Stimulated activated naive CD8-positive, alpha-beta T cell treated with anti-CD3 and anti-CD28 coated beads, Interleukin-15, amount 100 ng/mL, for 72 hours (primary cell): ENCODE measurements around the gene CUX1.
"Not testable (repeated sequence)": the region's sequence is repeated elsewhere in the genome, so short reads cannot be mapped to it uniquely, and the experiment has no call there.

Experiments used
- ATAC-seq: fragments of 150-1000 bp; cut with Tn5 transposase; 2 replicates; pipeline ENCODE4 v1.10.0; 2021; ENCODE audit warnings: mild to moderate bottlenecking, moderate library complexity
- DNase-seq, 2 donors: peaks; one replicate each; pipeline ENCODE4 v3.0.0; 2021 to 2022
- H3K27ac Mint-ChIP-seq, 2 donors: one replicate each; pipeline ENCODE4 v1.8.0; 2022; ENCODE audit warnings: mild to moderate bottlenecking in 2 of 2, mixed read lengths in 2 of 2, moderate library complexity in 2 of 2
- H3K27me3 Mint-ChIP-seq: one replicate; pipeline ENCODE4 v1.8.0; 2022; ENCODE audit warnings: mixed read lengths
- H3K4me1 Mint-ChIP-seq: one replicate; pipeline ENCODE4 v1.8.0; 2022; ENCODE audit warnings: mild to moderate bottlenecking, mixed read lengths
- H3K4me3 Mint-ChIP-seq, 2 donors: one replicate each; pipeline ENCODE4 v1.8.0; 2022; ENCODE audit warnings: mild to moderate bottlenecking in 2 of 2, mixed read lengths in 2 of 2, moderate library complexity in 1 of 2
- H3K9me3 Mint-ChIP-seq, 2 donors: one replicate each; pipeline ENCODE4 v1.8.0; 2022; ENCODE audit warnings: mixed read lengths in 2 of 2

CUX1 gene

GRCh38 chr7:101787864-101788263 lies 29.6 kb upstream of the CUX1 start:
- peaks cover 0 to 8% of the 10 kb centered on the region in 2 donors for H3K9me3 Mint-ChIP-seq
- peaks cover 8% of the 10 kb centered on the region for H3K4me1 Mint-ChIP-seq
- H3K27ac Mint-ChIP-seq = no peak overlapping the region
- H3K4me3 Mint-ChIP-seq = no peak overlapping the region
- H3K27me3 Mint-ChIP-seq = no peaks in the 10 kb centered on the region
- DNase-seq = no peak
- ATAC-seq = no peak

GRCh38 chr7:101788517-101788916 lies 28.9 kb upstream of the CUX1 start:
- no peaks in the 10 kb centered on the region for H3K27me3 Mint-ChIP-seq
- no peak overlapping the region for H3K27ac Mint-ChIP-seq
- H3K4me3 Mint-ChIP-seq = no peak overlapping the region
- peaks cover 8% of the 10 kb centered on the region for H3K4me1 Mint-ChIP-seq
- ATAC-seq (no peak), DNase-seq (no peak)
- peaks cover 0 to 8% of the 10 kb centered on the region in 2 donors for H3K9me3 Mint-ChIP-seq

GRCh38 chr7:101790566-101791293 lies 26.7 kb upstream of the CUX1 start:
- H3K4me3 Mint-ChIP-seq = no peak overlapping the region
- DNase-seq (no peak), ATAC-seq (no peak)
- H3K27ac Mint-ChIP-seq = no peak overlapping the region
- no peaks in the 10 kb centered on the region for H3K27me3 Mint-ChIP-seq
- no peaks in the 10 kb centered on the region for H3K4me1 Mint-ChIP-seq
- peaks cover 0 to 8% of the 10 kb centered on the region in 2 donors for H3K9me3 Mint-ChIP-seq

GRCh38 chr7:101792051-101792681 lies 25.3 kb upstream of the CUX1 start:
- H3K4me3 Mint-ChIP-seq = no peak overlapping the region
- peaks cover 0 to 8% of the 10 kb centered on the region in 2 donors for H3K9me3 Mint-ChIP-seq
- no peak overlapping the region for H3K27ac Mint-ChIP-seq
- H3K4me1 Mint-ChIP-seq = no peaks in the 10 kb centered on the region
- no peak for DNase-seq
- H3K27me3 Mint-ChIP-seq = no peaks in the 10 kb centered on the region
- no peak for ATAC-seq

GRCh38 chr7:101792682-101793071 lies 24.7 kb upstream of the CUX1 start:
- H3K9me3 Mint-ChIP-seq, H3K4me3 Mint-ChIP-seq, ATAC-seq, H3K27ac Mint-ChIP-seq, H3K27me3 Mint-ChIP-seq, H3K4me1 Mint-ChIP-seq, DNase-seq: not testable (repeated sequence)

- DNase-seq (no peak), ATAC-seq (no peak)
- H3K9me3 Mint-ChIP-seq = no peaks in the 10 kb centered on the region
- H3K27me3 Mint-ChIP-seq = no peaks in the 10 kb centered on the region
- no peak overlapping the region for H3K4me3 Mint-ChIP-seq
- H3K27ac Mint-ChIP-seq = no peak overlapping the region
- no peaks in the 10 kb centered on the region for H3K4me1 Mint-ChIP-seq
These were observed 22.0 kb upstream of the CUX1 start for GRCh38 chr7:101795461-101795860.

GRCh38 chr7:101798173-101798572 lies 19.3 kb upstream of the CUX1 start:
- ATAC-seq, H3K27me3 Mint-ChIP-seq, H3K27ac Mint-ChIP-seq, H3K4me3 Mint-ChIP-seq, H3K4me1 Mint-ChIP-seq, H3K9me3 Mint-ChIP-seq, DNase-seq: not testable (repeated sequence)

GRCh38 chr7:101803203-101804087 lies 14.0 kb upstream of the CUX1 start:
- Mint-ChIP-seq H3K27ac (no peak overlapping the region), H3K4me1 (peaks cover 26% of the 10 kb centered on the region)
- peak; percentile 40 for ATAC-seq

GRCh38 chr7:101804088-101804963 lies 13.1 kb upstream of the CUX1 start:
- no peaks in the 10 kb centered on the region for H3K9me3 Mint-ChIP-seq
- DNase-seq (no peak), ATAC-seq (peak; percentile 7)
- peak overlapping the region; percentile 59 to 68 for H3K4me3 Mint-ChIP-seq
- peaks cover 26% of the 10 kb centered on the region for H3K4me1 Mint-ChIP-seq
- peak overlapping the region in 1 of 2 donors; percentile 48 for H3K27ac Mint-ChIP-seq
- peaks cover 20% of the 10 kb centered on the region for H3K27me3 Mint-ChIP-seq

More at GRCh38 chr7:101803203-101804087, 14.0 kb upstream of the CUX1 start:
- Mint-ChIP-seq H3K4me3 (peak overlapping the region; percentile 53 to 68), H3K27me3 (peaks cover 20% of the 10 kb centered on the region), H3K9me3 (no peaks in the 10 kb centered on the region)
- DNase-seq = no peak

GRCh38 chr7:101804967-101805366 lies 12.5 kb upstream of the CUX1 start:
- peaks cover 20% of the 10 kb centered on the region for H3K27me3 Mint-ChIP-seq
- peak overlapping the region in 1 of 2 donors; percentile 59 for H3K4me3 Mint-ChIP-seq
- ATAC-seq (peak; percentile 64), DNase-seq (peak; percentile 21)
- H3K4me1 Mint-ChIP-seq = peaks cover 30% of the 10 kb centered on the region
- no peak overlapping the region for H3K27ac Mint-ChIP-seq
- H3K9me3 Mint-ChIP-seq = no peaks in the 10 kb centered on the region

GRCh38 chr7:101812595-101812994 lies 4.8 kb upstream of the CUX1 start:
- Mint-ChIP-seq H3K27ac (no peak overlapping the region), H3K9me3 (no peaks in the 10 kb centered on the region), H3K27me3 (no peaks in the 10 kb centered on the region), H3K4me3 (no peak overlapping the region), H3K4me1 (peaks cover 15% of the 10 kb centered on the region)
- ATAC-seq (no peak), DNase-seq (no peak)

GRCh38 chr7:101813402-101814019 lies 3.9 kb upstream of the CUX1 start:
- no peak overlapping the region for H3K27ac Mint-ChIP-seq
- H3K4me1 Mint-ChIP-seq = peaks cover 21% of the 10 kb centered on the region
- DNase-seq (no peak), ATAC-seq (no peak)
- H3K9me3 Mint-ChIP-seq = no peaks in the 10 kb centered on the region
- no peaks in the 10 kb centered on the region for H3K27me3 Mint-ChIP-seq
- peak overlapping the region; percentile 55 to 86 for H3K4me3 Mint-ChIP-seq

GRCh38 chr7:101814081-101814990 lies 3.1 kb upstream of the CUX1 start:
- H3K27ac Mint-ChIP-seq = no peak overlapping the region

More at GRCh38 chr7:101814081-101814990, 3.1 kb upstream of the CUX1 start:
- Mint-ChIP-seq H3K27me3 (no peaks in the 10 kb centered on the region), H3K4me3 (peak overlapping the region; percentile 86 to 88), H3K4me1 (peaks cover 25% of the 10 kb centered on the region), H3K9me3 (no peaks in the 10 kb centered on the region)
- DNase-seq (peak; percentile 57 to 63), ATAC-seq (peak; percentile 65)
